ENCODE measurements around the gene SLC46A3.

DNA sequence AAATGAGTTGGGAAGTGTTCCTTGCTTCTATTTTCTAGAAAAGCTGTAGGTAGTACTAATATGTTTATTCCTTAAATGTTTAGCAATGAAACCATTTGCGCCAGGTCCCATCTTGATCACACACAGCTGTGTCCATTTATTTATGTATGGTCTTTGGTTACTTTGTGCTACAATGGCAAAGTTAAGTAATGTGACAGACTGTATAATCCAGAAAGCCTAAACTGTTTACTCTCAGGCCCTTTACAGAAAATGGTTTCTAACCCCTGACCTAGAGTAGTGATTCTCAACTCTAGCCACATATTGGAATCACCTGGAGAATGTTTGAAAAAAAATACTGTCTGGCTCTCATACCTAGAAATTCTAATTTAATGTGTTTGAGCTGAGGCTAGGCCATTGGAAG, 21.3 kb downstream of the SLC46A3 start:
- TF ChIP-seq POLR2A (IDR thresholded peaks at IDR 0.05), result no peak
- TF ChIP-seq, protein P1, sequence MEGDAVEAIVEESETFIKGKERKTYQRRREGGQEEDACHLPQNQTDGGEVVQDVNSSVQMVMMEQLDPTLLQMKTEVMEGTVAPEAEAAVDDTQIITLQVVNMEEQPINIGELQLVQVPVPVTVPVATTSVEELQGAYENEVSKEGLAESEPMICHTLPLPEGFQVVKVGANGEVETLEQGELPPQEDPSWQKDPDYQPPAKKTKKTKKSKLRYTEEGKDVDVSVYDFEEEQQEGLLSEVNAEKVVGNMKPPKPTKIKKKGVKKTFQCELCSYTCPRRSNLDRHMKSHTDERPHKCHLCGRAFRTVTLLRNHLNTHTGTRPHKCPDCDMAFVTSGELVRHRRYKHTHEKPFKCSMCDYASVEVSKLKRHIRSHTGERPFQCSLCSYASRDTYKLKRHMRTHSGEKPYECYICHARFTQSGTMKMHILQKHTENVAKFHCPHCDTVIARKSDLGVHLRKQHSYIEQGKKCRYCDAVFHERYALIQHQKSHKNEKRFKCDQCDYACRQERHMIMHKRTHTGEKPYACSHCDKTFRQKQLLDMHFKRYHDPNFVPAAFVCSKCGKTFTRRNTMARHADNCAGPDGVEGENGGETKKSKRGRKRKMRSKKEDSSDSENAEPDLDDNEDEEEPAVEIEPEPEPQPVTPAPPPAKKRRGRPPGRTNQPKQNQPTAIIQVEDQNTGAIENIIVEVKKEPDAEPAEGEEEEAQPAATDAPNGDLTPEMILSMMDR (IDR thresholded peaks at IDR 0.05), result no peak

Measured in stomach (tissue), 4 donors.